ENCODE measurements around the gene OR52B4.
"Not testable (repeated sequence)": the region's sequence is repeated elsewhere in the genome, so short reads cannot be mapped to it uniquely, and the experiment has no call there.

The OR52B4 gene

GRCh38 chr11:4368286-4368685, at the start of gene OR52B4:
Gene OR52B4, minus strand, starts transcription at chr11:4368386. Its CDS starts 91 bp downstream, at chr11:4368295.
- no peak for DNase-seq

DNA sequence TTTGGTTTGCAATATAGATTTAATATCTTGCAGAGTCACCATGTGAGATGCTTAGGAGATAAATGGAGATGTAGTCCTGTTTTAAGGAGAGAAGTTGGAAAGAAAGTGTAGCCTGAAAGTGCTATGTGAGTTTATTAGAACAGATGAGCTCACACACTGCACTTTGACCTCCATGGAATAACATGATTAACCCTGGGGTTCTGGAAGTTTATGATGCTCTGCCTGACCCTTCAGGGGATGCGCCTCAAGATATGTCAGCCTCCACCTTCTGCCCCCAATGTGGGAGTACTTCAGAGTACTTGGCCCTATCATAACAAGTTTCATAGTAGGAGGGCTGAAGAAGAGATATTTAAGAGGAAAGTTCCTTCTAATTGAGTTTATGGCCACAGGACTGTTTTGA, 48.6 kb upstream of the OR52B4 start:
- DNase-seq: no peak

GRCh38 chr11:4416306-4416705, 48.1 kb upstream of the OR52B4 start:
- no peak for DNase-seq

GRCh38 chr11:4406206-4406605, 38.0 kb upstream of the OR52B4 start:
- not testable (repeated sequence) for DNase-seq

DNA sequence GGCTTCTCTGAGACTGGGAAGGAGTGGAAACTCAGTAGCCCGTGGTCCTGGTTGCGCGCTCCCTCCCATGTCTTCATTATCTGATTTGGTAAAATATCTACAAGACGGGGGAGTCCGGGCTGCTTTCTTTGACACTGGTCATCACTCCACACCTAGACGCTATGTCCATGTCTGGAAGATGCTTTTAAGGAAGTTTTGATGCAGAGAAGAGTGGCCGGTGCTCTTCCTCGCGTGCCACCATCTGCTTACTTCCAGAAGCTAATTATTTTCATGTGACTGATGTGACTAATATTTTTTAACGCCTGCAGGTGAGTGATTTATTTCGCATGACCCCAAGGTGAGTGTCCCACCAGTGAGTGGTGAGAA, 25.7 kb upstream of the OR52B4 start:
- no peak for DNase-seq

GRCh38 chr11:4393209-4393857, 25.1 kb upstream of the OR52B4 start, which contains the start of gene TRIM21:
Gene TRIM21, minus strand, starts transcription at chr11:4393702. Its CDS starts 3,293 bp downstream, at chr11:4390409.
- peak; percentile 91 for DNase-seq

DNA sequence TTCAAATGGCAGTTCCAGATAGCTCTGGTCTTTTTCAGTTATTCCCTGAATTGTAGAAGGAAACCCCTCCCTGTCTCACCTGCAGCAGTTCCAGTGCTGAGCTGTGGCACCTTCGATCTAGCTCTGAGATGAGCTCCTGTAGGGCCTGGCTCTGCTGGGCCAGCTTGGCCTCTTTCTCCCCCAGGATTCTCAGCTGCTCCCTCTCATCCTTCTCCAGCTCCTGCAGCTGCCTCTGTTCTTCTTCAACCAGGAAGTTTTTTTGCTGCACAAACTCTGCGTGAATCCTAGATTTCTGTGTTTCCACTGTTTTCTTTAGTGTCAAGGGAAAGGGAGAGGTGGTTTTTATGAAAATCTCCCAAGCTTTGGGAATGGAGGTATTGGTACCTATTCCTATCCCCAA, 20.0 kb upstream of the OR52B4 start:
- DNase-seq: no peak

DNA sequence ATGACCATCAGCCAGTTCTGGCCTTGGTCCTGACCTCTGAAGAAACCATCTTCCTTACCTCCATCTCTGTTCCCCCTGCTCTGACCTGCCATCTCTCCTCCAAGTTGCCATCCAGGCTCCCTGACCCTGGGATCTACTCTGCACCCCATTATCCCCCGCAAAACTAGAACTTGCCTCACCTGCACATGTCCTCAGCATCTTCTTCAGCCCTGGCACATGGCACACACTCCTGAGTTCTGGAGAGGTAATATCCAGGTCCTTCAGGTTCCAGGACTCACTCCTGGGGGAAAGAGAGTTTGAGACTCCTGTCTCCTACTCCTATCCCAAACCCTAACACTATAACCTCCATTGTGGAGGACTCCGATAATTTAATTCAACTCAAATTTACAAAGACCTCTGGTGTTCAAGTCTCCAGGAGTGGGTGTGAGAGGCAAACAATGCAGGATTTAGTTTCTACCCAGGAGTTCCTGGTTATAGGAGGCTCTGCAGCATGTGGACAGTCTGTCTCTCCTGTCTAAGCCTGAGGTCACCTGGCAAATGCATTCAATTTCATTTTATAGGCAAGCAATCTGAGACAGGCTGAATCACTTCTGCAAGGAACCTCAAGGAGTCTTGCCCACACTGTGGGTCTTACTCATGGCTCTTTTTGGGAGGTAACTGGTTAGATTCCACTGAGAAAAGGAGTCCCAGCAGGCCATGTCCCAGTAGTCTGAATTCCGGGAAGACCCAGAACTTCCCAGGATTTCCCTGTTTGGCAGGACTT, 18.0 kb upstream of the OR52B4 start:
- DNase-seq: no peak

DNA sequence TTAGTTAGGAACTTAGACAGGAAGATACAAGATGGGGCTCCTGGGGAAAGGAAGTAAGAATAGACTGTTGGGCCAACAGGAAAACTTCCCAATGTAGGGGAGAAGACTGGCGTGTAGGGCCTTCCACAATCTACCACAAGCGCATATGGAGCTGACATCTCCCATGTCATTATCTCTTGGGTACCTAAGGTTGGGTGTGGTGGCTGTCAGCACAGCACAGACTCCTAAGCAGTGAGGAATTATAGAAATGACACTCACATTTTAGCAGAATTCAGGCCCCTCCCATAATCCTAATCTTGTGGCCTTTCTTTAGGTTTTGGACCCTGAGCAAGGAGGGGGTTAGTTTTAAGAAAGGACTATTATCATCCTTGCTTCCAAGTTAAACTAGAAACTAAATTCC, 13.7 kb upstream of the OR52B4 start:
- DNase-seq: no peak

DNA sequence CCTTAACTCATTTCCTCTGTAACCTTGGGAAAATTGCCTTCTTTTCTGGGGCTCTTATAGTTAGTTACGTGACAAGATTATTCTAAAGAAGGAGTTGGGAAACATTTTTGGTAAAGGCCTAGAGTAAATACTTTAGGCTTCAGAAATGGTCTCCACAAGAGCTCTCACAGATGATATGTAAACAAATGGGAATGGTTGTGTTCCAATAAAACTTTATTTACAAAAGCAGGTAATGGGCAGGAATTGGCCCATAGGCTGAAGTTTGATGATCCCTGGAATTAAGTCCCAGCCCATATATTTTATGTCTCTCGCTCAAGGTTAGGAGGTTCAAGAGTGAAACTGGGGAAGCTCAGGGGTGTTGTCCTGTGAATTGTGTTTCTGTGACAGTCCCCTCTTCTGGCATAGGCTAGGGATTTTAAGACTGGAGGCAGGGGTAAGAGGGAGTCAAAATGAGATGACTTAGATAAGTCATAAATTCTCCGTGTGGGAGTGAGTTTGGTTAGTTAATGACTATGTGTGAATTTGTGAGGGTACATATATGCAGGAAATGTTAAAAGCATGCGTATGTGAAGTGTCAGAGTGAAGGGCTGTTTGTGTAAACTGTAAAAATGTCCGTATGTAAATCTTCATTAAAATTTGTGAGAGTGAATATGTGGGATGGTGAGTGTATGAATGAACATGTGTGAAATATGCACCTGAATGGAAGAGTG, 7.4 kb upstream of the OR52B4 start:
- DNase-seq: no peak

GRCh38 chr11:4370166-4370565, 2.0 kb upstream of the OR52B4 start:
- DNase-seq: no peak

- not testable (repeated sequence) for DNase-seq
Observed at GRCh38 chr11:4348142-4348541, 20.0 kb downstream of the OR52B4 start.

- DNase-seq: not testable (repeated sequence)
Observed at GRCh38 chr11:4345366-4345765, 22.8 kb downstream of the OR52B4 start.

GRCh38 chr11:4334356-4334755, 33.8 kb downstream of the OR52B4 start:
- DNase-seq: not testable (repeated sequence)
